GM19467 (cell line): ENCODE results near the gene ABCC11.
"Not testable (repeated sequence)": the region's sequence is repeated elsewhere in the genome, so short reads cannot be mapped to it uniquely, and the experiment has no call there.

Experiments used
- ATAC-seq: cut with Tn5 transposase; IDR thresholded peaks from one replicate; pipeline ENCODE4 v1.9.1; 2021; ENCODE audit warnings: mild to moderate bottlenecking, moderate library complexity; ENCODE audit not compliant: unreplicated experiment

Gene ABCC11

GRCh38 chr16:48204825-48205151 is 42.6 kb downstream of the ABCC11 start:
- no peak for ATAC-seq

DNA sequence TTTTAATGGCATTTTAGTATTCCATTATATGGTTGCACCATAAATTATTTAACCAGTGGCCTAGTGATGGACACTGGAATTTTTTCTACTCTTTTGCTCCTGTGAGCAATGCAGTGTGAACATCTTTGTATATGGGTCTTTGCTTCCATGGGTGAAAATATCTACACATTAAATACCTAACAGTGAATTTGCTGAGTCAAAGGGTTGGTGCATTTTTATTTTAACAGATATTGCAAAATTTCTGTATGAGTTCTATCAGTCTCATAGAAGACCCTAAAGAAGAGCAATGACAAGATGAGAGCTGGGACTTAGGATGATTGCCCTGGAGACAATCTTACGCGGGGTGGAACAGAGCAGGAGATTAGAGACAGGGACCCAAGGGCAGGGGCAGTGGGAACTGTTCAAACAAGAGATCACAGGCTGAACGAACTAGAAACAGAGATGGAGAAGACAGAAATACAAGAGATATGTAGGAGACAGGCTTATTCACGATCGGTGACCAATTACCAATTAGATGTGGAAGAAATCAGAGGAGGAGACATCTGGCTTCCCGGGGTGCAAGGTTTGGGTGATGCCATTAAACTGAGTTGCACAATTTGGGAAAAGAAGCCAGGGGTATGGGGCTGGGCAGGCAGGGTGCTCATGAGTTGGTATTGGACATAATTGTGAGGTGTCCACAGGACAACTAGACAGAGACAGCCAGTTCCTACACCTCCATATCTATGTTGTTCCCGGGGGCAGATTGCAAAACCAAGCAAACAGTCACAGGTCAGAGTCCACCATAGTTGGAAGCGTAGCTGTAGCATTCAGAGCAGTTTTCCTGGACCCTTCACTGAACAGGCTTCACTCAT is 43.1 kb downstream of the ABCC11 start:
- ATAC-seq, result no peak

- no peak for ATAC-seq
Observed at GRCh38 chr16:48201515-48202201, 45.7 kb downstream of the ABCC11 start.

GRCh38 chr16:48197294-48197693 is 50.0 kb downstream of the ABCC11 start:
- ATAC-seq, result no peak

DNA sequence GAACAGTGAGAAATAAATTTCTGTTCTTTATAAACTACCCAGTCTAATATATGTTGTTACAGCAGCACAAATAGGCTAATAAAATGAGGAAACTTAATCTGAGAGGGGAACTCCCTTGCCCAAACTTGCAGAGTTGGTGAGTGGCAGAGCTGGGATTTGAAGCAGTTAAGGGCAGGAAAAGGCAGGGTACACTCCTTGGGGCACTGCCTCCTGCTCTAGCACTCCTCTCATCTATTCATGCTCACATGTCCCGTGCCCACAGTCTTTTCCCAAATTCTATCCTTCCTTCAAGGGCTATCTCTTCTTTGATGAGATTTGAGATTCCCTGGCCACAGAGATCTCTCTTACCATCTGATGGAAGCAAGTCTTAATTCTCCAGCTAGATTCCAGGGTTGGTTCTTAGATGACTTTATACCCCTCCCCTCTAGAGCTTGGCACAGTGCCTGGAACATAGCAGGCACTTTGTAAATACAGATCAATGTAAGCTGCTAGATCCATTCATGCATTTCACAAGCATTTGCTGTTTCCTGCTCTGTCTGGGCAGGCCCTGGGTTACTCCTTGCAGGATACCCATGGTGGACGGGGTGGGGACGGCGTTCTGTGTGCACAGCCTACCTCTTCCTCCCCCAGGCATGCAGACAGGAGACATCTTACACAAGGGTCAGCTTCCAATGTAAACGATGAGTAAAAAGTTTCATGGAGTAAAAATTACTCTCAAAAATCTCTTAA is 52.3 kb downstream of the ABCC11 start:
- ATAC-seq, result no peak

- ATAC-seq, result no peak
Observed at GRCh38 chr16:48193846-48194245, 53.5 kb downstream of the ABCC11 start.

DNA sequence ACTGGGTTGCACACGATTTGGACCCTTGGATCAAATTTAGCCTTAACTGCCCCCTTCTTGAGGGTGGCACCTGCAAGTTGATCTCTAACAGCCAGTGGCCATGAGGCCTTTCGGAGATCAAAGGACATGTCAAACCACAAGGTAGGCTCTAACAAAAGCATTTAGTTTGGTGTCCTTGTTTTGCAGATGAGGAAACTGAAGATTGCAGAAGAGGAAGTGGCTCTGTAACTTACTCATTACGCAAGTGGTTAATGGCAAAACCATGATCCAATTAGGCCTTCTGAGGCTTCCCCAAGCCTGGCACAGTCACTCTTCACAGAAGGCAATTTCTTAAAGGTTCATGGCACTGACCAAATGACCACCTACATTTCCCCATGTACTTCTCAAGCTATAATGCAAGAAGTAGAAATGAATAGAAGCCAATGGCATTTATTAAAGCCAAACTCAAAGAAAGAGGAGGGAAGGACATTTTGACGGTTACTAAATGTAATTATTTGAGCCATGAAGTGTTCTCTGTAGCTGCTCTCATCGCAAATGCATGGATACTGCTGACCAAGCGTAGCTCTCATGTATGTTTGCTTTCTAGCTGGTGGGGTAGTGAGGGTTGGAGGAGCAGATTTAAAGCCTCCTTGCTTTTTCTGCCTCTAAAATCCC is 58.8 kb downstream of the ABCC11 start:
- ATAC-seq, result peak; percentile 91

GRCh38 chr16:48187779-48188178 is 59.6 kb downstream of the ABCC11 start:
- ATAC-seq, result no peak

DNA sequence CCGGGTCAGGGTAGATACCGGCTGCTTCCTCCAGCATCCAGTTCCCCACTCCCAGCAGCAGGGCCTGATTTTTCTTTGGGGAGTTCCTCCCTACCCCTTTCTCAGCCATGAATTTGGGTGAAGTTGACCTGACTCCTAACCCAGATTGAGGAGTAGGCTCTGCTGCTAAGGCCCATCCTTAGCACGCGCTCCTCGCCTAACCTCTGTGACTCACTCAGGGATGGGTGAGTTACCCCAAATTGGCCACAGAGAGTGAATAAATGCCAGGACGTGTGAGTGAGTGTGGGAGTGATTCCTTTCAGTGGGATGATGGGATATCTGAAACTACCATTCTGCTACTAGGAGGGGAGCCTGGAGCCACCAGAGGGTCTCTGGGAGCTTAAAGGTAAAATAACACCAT is 62.7 kb downstream of the ABCC11 start:
- ATAC-seq, result no peak

DNA sequence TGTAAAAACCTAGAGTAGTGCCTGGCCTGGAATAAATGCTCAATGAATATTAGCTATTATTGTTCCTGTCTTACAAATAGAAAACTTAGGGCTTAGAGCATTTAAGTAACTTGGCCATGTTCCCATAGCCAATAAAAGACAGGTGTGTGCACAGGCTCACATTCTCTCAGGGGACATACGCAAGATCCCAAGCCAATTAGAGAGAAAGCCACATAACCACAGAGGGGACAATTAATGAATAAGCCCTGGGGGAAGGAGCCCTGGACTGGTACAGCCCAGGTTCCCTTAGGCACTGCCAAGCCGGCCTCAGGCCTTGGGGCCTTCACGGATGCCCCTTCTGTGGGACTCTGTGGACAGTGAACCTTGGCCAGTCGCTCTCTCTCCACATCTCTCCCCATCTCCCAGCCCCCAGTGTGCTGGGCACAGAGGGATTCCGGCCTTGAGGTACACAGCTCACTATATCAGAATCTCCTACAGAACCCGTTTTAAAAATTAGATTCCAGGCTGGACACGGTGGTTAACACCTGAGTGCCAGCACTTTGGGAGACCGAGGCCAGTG is 64.3 kb downstream of the ABCC11 start:
- ATAC-seq, result no peak

GRCh38 chr16:48181746-48182520 is 65.4 kb downstream of the ABCC11 start:
- ATAC-seq, result not testable (repeated sequence)

GRCh38 chr16:48180868-48181480 is 66.4 kb downstream of the ABCC11 start:
- ATAC-seq, result no peak

- no peak for ATAC-seq
Observed at GRCh38 chr16:48176635-48177408, 70.5 kb downstream of the ABCC11 start.

DNA sequence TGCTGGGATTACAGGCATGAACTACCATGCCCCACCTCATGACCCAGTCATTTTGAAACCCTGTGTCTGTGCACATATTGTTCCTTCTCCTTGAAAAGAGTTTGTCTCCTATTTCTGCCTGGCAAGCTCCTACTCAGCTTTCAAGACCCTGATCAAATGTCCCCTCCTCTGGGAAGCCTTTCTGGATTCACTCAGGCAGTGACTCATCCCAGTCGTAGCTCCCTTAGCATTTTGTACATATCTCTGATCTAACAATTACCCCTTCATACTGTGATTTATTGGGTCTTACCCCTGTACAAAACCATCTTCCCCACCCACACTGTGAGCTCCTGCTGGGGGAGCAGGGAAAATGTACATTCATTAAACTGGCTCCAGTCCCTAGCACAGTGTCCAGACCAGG is 73.5 kb downstream of the ABCC11 start:
- no peak for ATAC-seq

DNA sequence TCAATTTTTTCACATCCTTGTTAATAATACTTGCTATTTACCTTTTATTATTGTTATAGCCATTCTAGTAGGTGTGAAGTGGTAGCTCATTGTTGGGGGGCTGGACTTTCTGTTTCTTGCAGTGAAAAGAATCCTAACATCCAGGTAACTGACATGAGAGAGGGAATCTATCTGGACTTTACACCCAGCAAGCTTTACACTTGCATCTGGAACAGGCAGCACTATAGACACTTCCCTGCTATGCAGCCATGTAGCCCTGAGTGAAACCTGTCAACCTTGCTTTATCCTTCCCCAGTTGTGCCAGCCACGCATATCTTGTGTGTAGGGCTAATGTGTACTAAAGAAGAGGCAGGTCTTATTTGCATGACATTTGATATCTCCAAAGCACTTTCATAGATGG is 74.7 kb downstream of the ABCC11 start:
- ATAC-seq, result no peak

- no peak for ATAC-seq
Observed at GRCh38 chr16:48169896-48170295, 77.4 kb downstream of the ABCC11 start.

DNA sequence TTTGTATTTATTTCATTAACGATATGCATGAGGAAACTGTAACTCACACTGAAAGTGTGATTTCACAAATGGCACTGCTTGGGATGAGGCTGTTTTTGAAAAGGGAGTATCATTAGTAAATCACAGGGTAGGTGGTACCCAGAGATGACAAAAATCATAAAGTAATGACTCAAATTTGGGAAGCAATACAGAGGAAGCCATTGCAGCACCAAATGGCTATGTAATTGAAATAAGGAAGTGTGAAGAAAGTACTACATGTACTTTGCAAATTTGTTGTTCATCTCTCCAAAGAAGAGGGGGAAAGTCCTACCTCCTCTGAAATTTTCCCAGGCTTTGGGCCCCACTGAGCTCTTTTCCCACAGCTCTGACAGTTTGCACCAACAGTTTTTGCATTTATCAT is 79.3 kb downstream of the ABCC11 start:
- ATAC-seq, result no peak

- not testable (repeated sequence) for ATAC-seq
Observed at GRCh38 chr16:48166617-48167016, 80.7 kb downstream of the ABCC11 start.

DNA sequence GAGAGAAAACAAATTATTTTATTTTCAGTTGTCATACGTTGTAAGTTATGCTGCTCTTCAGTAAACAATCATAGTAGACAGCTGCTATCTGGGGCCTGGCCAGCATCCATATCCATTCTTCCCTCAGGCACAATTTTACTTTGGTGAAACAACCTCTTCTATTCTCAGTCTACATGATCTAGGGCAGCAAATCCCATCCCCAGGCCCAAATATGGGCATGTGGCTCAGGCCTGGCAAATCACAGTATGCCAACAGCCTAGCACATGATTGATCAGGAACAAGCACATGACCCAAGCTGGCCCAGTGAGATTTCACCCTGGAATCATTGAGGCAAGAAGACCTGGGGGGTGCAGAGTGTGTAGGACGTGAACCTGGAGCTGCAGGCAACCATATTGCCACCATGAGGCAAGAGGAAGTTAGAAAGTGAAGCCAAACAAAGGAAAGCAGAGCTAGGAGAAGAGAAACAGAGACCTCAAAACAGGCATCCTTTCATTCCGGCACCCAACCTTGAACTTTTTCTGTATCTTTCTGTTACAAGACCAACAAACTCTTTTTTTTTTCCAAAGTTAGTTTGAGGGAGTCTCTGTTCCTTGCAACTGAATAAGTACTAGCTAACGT is 81.3 kb downstream of the ABCC11 start:
- no peak for ATAC-seq
